ENCODE results near the gene U2AF1L4.
"Not testable (repeated sequence)": the region's sequence is repeated elsewhere in the genome, so short reads cannot be mapped to it uniquely, and the experiment has no call there.

The U2AF1L4 gene

GRCh38 chr19:35780717-35781116, 35.5 kb upstream of the U2AF1L4 start:
- DNase-seq (ENCODE audit: low read depth): no peak

GRCh38 chr19:35780058-35780457, 34.8 kb upstream of the U2AF1L4 start:
- DNase-seq (ENCODE audit: low read depth): no peak

- DNase-seq (ENCODE audit: low read depth): no peak
Measured at GRCh38 chr19:35779033-35779432, 33.8 kb upstream of the U2AF1L4 start.

- DNase-seq (ENCODE audit: low read depth): no peak
Measured at GRCh38 chr19:35777961-35778360, 32.7 kb upstream of the U2AF1L4 start.

- DNase-seq (ENCODE audit: low read depth): no peak
Measured at GRCh38 chr19:35777086-35777841, 32.0 kb upstream of the U2AF1L4 start.

GRCh38 chr19:35776102-35776788, 31.0 kb upstream of the U2AF1L4 start:
- no peak for DNase-seq (ENCODE audit: low read depth)

GRCh38 chr19:35775298-35776101, 30.3 kb upstream of the U2AF1L4 start, which contains the start of gene ARHGAP33:
TSS of gene ARHGAP33 (plus strand) at chr19:35775564. CDS start at chr19:35775659, 95 bp downstream.
- DNase-seq (ENCODE audit: low read depth): peak; percentile 91

GRCh38 chr19:35775046-35775297, 29.8 kb upstream of the U2AF1L4 start:
- DNase-seq (ENCODE audit: low read depth): no peak

GRCh38 chr19:35774274-35775045, 29.2 kb upstream of the U2AF1L4 start:
- no peak for DNase-seq (ENCODE audit: low read depth)

- DNase-seq (ENCODE audit: low read depth): no peak
Measured at GRCh38 chr19:35773020-35773806, 28.0 kb upstream of the U2AF1L4 start.

- not testable (repeated sequence) for DNase-seq (ENCODE audit: low read depth)
Measured at GRCh38 chr19:35772362-35772761, 27.1 kb upstream of the U2AF1L4 start.

- DNase-seq (ENCODE audit: low read depth): no peak
Measured at GRCh38 chr19:35768082-35768421, 22.8 kb upstream of the U2AF1L4 start.

GRCh38 chr19:35767288-35768081, 22.3 kb upstream of the U2AF1L4 start:
- DNase-seq (ENCODE audit: low read depth): no peak

- no peak for DNase-seq (ENCODE audit: low read depth)
Measured at GRCh38 chr19:35766571-35767104, 21.4 kb upstream of the U2AF1L4 start.

- no peak for DNase-seq (ENCODE audit: low read depth)
Measured at GRCh38 chr19:35764432-35765315, 19.5 kb upstream of the U2AF1L4 start.

- DNase-seq (ENCODE audit: low read depth): peak; percentile 12
Measured at GRCh38 chr19:35760711-35761349, 15.6 kb upstream of the U2AF1L4 start.

- DNase-seq (ENCODE audit: low read depth): no peak
Measured at GRCh38 chr19:35759697-35760096, 14.5 kb upstream of the U2AF1L4 start.

- DNase-seq (ENCODE audit: low read depth): peak; percentile 100
Measured at GRCh38 chr19:35757749-35758608, 12.8 kb upstream of the U2AF1L4 start, which contains the start of gene PROSER3. TSS of gene PROSER3 (plus strand) at chr19:35758176. CDS start at chr19:35758216, 40 bp downstream.

All from fibroblast of gingiva (primary cell).